IMR-90 (cell line): ENCODE data around the gene ADGRF5.

Source experiments
- CEBPB ChIP-seq: IDR thresholded peaks from 2 replicates; pipeline ENCODE4 v1.6.1; 2012; ENCODE audit warnings: low read depth, low read length, improper control_type of control experiment
- CHD1 ChIP-seq: IDR thresholded peaks from 2 replicates; pipeline ENCODE4 v1.6.1; 2012; ENCODE audit warnings: low read depth, low read length, improper control_type of control experiment
- FOS ChIP-seq: fragments of 150-350 bp; IDR thresholded peaks from 2 replicates; pipeline ENCODE4 v1.6.1; 2016; ENCODE audit warnings: low read depth, low read length
- MAFK ChIP-seq: IDR thresholded peaks from 2 replicates; pipeline ENCODE4 v1.6.1; 2012; ENCODE audit warnings: low read depth, low read length, improper control_type of control experiment
- MXI1 ChIP-seq: IDR thresholded peaks from 2 replicates; pipeline ENCODE4 v1.6.1; 2012; ENCODE audit warnings: low read depth, mild to moderate bottlenecking, low read length, moderate library complexity, borderline replicate concordance
- POLR2A ChIP-seq: IDR thresholded peaks from 2 replicates; pipeline ENCODE4 v1.6.1; 2012; ENCODE audit warnings: mild to moderate bottlenecking, low read depth, low read length
- RAD21 ChIP-seq: IDR thresholded peaks from 2 replicates; pipeline ENCODE4 v1.6.1; 2012; ENCODE audit warnings: low read length, improper control_type of control experiment
- RFX5 ChIP-seq: IDR thresholded peaks from 2 replicates; pipeline ENCODE4 v1.8.0; 2012; ENCODE audit warnings: low read depth, mild to moderate bottlenecking, low read length, moderate library complexity
- SMC3 ChIP-seq: fragments of 150-350 bp; IDR thresholded peaks from 2 replicates; pipeline ENCODE4 v1.6.1; 2016; ENCODE audit warnings: low read depth, mild to moderate bottlenecking, antibody characterized with exemption, low read length, moderate library complexity
- TF ChIP-seq, protein P1 (sequence below): conservative IDR thresholded peaks from 2 replicates; pipeline ENCODE4 v1.5.1; 2012; ENCODE audit warnings: mild to moderate bottlenecking, low read depth, low read length, improper control_type of control experiment
- TF ChIP-seq, protein P2 (sequence below): fragments of 150-350 bp; IDR thresholded peaks from 2 replicates; pipeline ENCODE4 v1.6.1; 2017; ENCODE audit warnings: mild to moderate bottlenecking, antibody characterized with exemption, low read length, low read depth

DNA sequence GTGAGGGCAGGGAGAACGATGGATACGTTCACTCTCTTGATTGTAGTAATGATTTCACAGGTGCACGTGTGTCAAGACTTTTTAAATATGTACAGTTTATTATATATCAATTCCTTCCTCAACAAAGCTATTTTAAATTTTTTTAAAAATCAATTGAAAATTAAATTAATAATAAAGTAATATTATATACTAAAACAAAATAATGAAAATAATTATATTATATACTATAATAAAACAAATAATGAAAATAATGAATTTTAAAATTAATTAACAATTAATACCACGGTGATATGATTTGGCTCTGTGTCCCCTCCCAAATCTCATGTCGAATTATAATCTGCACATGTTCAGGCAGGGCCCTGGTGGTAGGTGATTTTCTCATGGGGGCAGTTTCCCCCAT lies 42.7 kb downstream of the ADGRF5 start:
- TF ChIP-seq, protein P1, sequence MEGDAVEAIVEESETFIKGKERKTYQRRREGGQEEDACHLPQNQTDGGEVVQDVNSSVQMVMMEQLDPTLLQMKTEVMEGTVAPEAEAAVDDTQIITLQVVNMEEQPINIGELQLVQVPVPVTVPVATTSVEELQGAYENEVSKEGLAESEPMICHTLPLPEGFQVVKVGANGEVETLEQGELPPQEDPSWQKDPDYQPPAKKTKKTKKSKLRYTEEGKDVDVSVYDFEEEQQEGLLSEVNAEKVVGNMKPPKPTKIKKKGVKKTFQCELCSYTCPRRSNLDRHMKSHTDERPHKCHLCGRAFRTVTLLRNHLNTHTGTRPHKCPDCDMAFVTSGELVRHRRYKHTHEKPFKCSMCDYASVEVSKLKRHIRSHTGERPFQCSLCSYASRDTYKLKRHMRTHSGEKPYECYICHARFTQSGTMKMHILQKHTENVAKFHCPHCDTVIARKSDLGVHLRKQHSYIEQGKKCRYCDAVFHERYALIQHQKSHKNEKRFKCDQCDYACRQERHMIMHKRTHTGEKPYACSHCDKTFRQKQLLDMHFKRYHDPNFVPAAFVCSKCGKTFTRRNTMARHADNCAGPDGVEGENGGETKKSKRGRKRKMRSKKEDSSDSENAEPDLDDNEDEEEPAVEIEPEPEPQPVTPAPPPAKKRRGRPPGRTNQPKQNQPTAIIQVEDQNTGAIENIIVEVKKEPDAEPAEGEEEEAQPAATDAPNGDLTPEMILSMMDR = no peak
- no peak for TF ChIP-seq MAFK
- no peak for TF ChIP-seq CHD1
- no peak for TF ChIP-seq POLR2A
- TF ChIP-seq, protein P2, sequence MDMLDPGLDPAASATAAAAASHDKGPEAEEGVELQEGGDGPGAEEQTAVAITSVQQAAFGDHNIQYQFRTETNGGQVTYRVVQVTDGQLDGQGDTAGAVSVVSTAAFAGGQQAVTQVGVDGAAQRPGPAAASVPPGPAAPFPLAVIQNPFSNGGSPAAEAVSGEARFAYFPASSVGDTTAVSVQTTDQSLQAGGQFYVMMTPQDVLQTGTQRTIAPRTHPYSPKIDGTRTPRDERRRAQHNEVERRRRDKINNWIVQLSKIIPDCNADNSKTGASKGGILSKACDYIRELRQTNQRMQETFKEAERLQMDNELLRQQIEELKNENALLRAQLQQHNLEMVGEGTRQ = no peak
- no peak for TF ChIP-seq RAD21
- TF ChIP-seq RFX5 = no peak
- TF ChIP-seq MXI1 = no peak
- no peak for TF ChIP-seq FOS
- no peak for TF ChIP-seq CEBPB
- TF ChIP-seq SMC3 = no peak
